Measurements from ENCODE around the gene S100A13.

The S100A13 gene

GRCh38 chr1:153569465-153569864 lies 57.8 kb downstream of the S100A13 start:
- no peak for DNase-seq (ENCODE audit: low read depth)

All from stimulated activated CD4-positive, alpha-beta T cell treated with anti-CD3 and anti-CD28 coated beads, Interleukin-2, amount 100 ng/mL, for 4 hours (primary cell).